KBM-7 (cell line): ENCODE data around the gene FKTN.
A peak's percentile ranks its signal among the peaks of the same experiment; 100 is the strongest.

Experiments
- DNase-seq: peaks from one replicate; pipeline ENCODE4 v3.0.0-alpha.2; 2015
- in situ Hi-C: fragments of 300-500 bp; cut with MboI; formaldehyde crosslinking; loops from 2 replicates; pipeline ENCODE4 v1.14.3; 2020; ENCODE audit warnings: low sequenced_read_pairs, low pct_unique_long_range_greater_than_20kb, mixed read lengths

FKTN gene

GRCh38 chr9:105621001-105621400 lies 63.1 kb downstream of the FKTN start:
- DNase-seq: no peak
- in situ Hi-C loops: no loop called here

GRCh38 chr9:105625088-105625487 lies 67.2 kb downstream of the FKTN start:
- in situ Hi-C loops: no loop called here
- no peak for DNase-seq

GRCh38 chr9:105632807-105633206 lies 74.9 kb downstream of the FKTN start:
- in situ Hi-C loops: no loop called here
- DNase-seq: no peak

GRCh38 chr9:105633411-105633810 lies 75.5 kb downstream of the FKTN start:
- no peak for DNase-seq
- in situ Hi-C loops: no loop called here

GRCh38 chr9:105636331-105636730 lies 78.4 kb downstream of the FKTN start:
- no peak for DNase-seq
- in situ Hi-C loops: no loop called here

GRCh38 chr9:105637787-105638395 lies 80.0 kb downstream of the FKTN start:
- in situ Hi-C loops: no loop called here
- peak; percentile 31 for DNase-seq

- in situ Hi-C loops: no loop called here
- no peak for DNase-seq
Measured at GRCh38 chr9:105639936-105640335, 82.0 kb downstream of the FKTN start.

GRCh38 chr9:105643795-105644194 lies 85.9 kb downstream of the FKTN start:
- DNase-seq: no peak
- in situ Hi-C loops: no loop called here

- no peak for DNase-seq
- in situ Hi-C loops: no loop called here
Measured at GRCh38 chr9:105646879-105647594, 89.1 kb downstream of the FKTN start.

GRCh38 chr9:105647595-105648349 lies 89.8 kb downstream of the FKTN start:
- in situ Hi-C loops: no loop called here
- DNase-seq: no peak

GRCh38 chr9:105651806-105652205 lies 93.9 kb downstream of the FKTN start:
- no peak for DNase-seq
- in situ Hi-C loops: no loop called here

GRCh38 chr9:105656131-105656921 lies 98.4 kb downstream of the FKTN start:
- DNase-seq: peak; percentile 50
- in situ Hi-C loops: no loop called here

- DNase-seq: no peak
- in situ Hi-C loops: no loop called here
Measured at GRCh38 chr9:105658351-105658750, 100.4 kb downstream of the FKTN start.

GRCh38 chr9:105661011-105661410 lies 103.1 kb downstream of the FKTN start:
- DNase-seq: no peak

GRCh38 chr9:105662184-105663104 lies 104.5 kb downstream of the FKTN start, which contains the start of gene TAL2:
TAL2 (plus strand) TSS chr9:105662457; CDS start chr9:105662497, 40 bp downstream.
- in situ Hi-C loops: no loop called here
- no peak for DNase-seq

More at GRCh38 chr9:105661011-105661410, 103.1 kb downstream of the FKTN start:
- in situ Hi-C loops: no loop called here

GRCh38 chr9:105663914-105664313 lies 106.0 kb downstream of the FKTN start:
- in situ Hi-C loops: no loop called here
- no peak for DNase-seq

GRCh38 chr9:105667867-105668266 lies 109.9 kb downstream of the FKTN start:
- DNase-seq: no peak
- in situ Hi-C loops: no loop called here

- in situ Hi-C loops: no loop called here
- no peak for DNase-seq
Measured at GRCh38 chr9:105670315-105670714, 112.4 kb downstream of the FKTN start.
